ENCODE data around the gene RSF1.
"Not testable (repeated sequence)": the region's sequence is repeated elsewhere in the genome, so short reads cannot be mapped to it uniquely, and the experiment has no call there.

The RSF1 gene, protein sequence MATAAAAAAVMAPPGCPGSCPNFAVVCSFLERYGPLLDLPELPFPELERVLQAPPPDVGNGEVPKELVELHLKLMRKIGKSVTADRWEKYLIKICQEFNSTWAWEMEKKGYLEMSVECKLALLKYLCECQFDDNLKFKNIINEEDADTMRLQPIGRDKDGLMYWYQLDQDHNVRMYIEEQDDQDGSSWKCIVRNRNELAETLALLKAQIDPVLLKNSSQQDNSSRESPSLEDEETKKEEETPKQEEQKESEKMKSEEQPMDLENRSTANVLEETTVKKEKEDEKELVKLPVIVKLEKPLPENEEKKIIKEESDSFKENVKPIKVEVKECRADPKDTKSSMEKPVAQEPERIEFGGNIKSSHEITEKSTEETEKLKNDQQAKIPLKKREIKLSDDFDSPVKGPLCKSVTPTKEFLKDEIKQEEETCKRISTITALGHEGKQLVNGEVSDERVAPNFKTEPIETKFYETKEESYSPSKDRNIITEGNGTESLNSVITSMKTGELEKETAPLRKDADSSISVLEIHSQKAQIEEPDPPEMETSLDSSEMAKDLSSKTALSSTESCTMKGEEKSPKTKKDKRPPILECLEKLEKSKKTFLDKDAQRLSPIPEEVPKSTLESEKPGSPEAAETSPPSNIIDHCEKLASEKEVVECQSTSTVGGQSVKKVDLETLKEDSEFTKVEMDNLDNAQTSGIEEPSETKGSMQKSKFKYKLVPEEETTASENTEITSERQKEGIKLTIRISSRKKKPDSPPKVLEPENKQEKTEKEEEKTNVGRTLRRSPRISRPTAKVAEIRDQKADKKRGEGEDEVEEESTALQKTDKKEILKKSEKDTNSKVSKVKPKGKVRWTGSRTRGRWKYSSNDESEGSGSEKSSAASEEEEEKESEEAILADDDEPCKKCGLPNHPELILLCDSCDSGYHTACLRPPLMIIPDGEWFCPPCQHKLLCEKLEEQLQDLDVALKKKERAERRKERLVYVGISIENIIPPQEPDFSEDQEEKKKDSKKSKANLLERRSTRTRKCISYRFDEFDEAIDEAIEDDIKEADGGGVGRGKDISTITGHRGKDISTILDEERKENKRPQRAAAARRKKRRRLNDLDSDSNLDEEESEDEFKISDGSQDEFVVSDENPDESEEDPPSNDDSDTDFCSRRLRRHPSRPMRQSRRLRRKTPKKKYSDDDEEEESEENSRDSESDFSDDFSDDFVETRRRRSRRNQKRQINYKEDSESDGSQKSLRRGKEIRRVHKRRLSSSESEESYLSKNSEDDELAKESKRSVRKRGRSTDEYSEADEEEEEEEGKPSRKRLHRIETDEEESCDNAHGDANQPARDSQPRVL (N-terminal part only)

DNA sequence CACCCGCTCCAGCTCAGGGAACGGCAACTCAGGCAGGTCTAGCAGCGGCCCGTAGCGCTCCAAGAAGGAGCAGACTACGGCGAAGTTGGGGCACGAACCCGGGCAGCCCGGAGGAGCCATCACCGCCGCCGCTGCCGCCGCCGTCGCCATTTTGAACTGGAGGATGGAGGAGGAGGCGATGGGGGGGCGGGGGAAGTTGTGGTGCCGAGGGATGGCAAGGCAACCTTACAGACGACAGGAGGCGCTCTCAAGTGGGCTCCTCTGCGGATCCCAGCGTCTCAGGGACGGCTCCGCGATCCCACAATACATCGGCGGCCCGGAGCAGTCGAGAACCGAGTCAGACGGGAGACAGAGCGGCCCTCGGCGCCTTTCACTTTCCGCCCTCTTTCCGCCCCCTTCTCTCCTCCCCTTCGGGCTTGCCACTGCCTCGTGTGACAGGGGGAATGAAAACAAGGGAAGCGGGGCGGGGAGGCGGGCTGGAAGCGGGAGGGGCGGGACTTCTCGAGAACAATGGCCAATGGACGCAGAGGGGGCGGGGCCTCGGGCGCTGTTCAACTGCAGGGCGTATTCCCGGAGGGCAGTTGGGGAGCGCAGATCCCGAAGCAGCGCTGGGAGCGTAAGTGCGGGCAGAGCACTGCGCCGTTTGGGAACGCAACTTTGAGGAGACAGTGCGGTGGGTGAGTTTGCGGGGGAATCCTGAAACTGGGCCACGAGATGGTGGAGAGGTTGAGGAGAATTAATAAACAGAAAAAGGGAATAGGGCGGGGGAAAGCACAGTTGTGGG is at the start of gene RSF1, which contains the start of gene AAMDC:
Gene RSF1, minus strand, starts transcription at position 158 of the 784 bp plus-strand sequence. Its CDS starts 8 bp downstream, at position 150.
Gene AAMDC, plus strand, starts transcription at position 580 of the 784 bp plus-strand sequence. CDS start 21,353 bp downstream, outside the sequence.
- peak; percentile 99 for DNase-seq

- no peak for DNase-seq
Observed at GRCh38 chr11:77868744-77869143, 48.2 kb upstream of the RSF1 start.

GRCh38 chr11:77866336-77866735 is 45.8 kb upstream of the RSF1 start:
- DNase-seq, result no peak

DNA sequence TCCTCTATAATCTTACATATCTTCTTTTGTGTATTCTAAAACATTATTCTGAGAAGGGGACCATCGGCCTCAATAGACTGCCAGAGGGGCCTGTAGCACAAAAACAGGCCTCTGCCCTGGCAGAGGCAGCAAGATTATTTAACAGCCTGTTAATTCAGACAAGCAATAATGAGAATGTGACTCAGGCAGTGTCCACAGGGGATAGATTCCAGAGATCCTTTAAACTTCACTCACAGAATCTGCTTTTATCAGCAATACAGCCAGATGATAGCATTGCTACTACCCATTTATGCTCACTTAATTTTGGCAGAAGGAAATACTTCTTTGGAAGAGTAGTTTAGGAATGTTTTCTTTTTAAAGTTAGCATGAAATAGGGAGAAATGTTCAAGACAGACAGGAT is 45.3 kb upstream of the RSF1 start:
- no peak for DNase-seq

GRCh38 chr11:77861444-77861843 is 40.9 kb upstream of the RSF1 start:
- not testable (repeated sequence) for DNase-seq

GRCh38 chr11:77857906-77858457 is 37.5 kb upstream of the RSF1 start:
- not testable (repeated sequence) for DNase-seq

- DNase-seq, result no peak
Observed at GRCh38 chr11:77854838-77855237, 34.3 kb upstream of the RSF1 start.

- no peak for DNase-seq
Observed at GRCh38 chr11:77851503-77851902, 31.0 kb upstream of the RSF1 start.

DNA sequence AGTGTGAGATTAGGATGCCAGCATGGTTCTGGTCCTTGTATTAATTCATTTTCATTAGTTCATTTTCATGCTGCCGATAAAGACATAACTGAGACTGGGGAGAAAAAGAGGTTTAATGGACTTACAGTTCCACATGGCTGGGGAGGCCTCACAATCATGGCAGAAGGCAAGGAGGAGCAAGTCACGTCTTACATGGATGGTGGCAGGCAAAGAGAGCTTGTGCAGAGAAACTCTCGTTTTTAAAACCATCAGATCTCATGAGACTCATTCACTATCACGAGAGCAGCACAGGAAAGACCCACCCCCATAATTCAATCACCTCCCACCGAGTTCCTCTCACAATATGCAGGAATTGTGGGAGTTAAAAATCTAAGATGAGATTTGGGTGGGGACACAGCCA is 23.2 kb upstream of the RSF1 start:
- DNase-seq, result not testable (repeated sequence)

DNA sequence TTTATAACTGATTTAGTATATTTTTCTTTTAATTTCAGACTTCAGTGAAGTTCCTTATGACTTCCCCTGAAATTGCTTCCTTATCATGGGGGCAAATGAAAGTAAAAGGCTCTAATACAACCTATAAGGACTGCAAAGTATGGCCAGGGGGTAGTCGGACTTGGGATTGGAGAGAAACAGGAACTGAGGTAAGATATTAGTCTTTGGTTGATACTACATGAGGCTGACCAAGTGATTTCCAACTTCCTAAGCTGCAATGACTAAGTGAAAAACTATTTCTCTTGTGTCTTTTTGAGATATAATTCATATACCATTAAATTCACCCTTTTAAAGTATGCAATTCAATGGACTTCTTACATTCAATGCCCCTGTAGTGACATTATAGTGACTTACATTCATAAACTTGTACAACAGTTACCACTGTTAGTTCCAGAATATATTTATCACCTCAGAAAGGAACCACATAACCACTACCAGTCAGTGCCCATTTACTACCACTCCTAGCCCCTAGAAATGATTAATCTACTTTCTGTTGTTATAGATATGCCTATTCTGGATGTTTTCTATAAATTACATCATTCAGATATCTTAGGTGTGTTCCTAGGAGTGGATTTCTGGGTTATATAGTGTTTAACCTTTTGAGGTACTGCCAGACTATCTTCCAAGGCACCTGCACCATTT is 22.1 kb upstream of the RSF1 start:
- DNase-seq, result no peak

GRCh38 chr11:77833302-77833701 is 12.8 kb upstream of the RSF1 start:
- DNase-seq, result no peak

DNA sequence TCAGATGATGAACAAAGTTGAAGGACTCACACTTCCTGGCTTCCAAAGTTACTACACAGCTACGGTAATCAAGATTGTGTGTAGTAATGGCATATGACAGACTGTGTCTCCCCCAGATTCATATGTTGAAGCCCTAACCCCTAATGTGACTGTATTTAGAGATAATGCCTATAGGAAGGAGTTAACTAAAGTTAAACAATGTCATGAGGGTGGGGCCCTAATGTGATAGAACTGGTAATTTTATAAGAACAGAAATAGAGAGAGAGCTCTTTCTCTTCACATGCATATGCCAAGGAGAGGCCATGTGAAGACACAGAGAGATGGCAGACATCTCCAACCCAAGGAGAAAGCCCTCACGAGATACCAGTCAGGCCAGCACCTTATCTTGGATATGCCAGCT is 8.4 kb upstream of the RSF1 start:
- no peak for DNase-seq

DNA sequence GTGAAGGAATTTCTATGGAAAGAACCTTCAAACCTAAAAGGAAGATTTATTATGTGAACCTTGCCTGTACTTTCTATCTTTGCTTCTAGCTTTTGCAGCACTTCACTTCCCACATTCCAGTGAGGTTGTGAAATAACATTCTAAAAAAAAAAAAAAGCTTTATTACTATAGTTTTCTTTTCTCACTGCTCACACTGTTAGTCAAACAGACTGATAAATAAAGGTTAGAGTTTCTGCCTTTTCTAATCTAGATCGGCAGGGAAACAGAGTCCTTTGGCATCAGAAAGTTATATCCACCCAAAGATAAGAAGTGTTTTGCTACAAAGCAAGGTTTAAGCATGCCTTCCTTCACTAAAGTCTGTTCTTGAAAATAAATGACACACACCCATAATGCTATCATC is 3.3 kb upstream of the RSF1 start:
- no peak for DNase-seq

GRCh38 chr11:77822126-77822525 is 1.6 kb upstream of the RSF1 start:
- not testable (repeated sequence) for DNase-seq

GRCh38 chr11:77821349-77821851 is 878 bp upstream of the RSF1 start:
- no peak for DNase-seq

- DNase-seq, result peak; percentile 32
Observed at GRCh38 chr11:77819921-77820564, 479 bp downstream of the RSF1 start.

- peak; percentile 83 for DNase-seq
Observed at GRCh38 chr11:77819411-77819920, 1.1 kb downstream of the RSF1 start.

DNA sequence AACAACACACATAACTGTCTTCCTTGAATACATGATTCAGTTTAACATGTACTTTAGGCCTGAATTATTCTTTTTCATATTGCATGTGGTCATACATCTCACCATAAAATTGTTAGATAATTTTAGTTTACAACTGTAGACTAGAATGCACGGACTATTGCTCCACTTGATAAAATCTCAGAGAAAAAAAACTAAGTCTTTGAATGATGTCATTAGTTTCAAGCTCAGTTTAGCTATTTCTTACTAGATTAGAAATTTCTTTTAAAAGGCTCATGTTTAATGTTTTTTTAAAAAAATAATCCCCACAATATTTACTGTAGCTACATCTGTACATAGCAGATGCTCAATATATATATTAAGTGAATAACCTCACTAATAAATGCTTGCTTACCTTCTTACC is 5.1 kb downstream of the RSF1 start:
- no peak for DNase-seq

GRCh38 chr11:77814848-77815247 is 5.7 kb downstream of the RSF1 start:
- no peak for DNase-seq

GRCh38 chr11:77813256-77813655 is 7.3 kb downstream of the RSF1 start:
- DNase-seq, result no peak
